Loucy (cell line): ENCODE results near the gene WWTR1.

Source experiments
- H2AFZ ChIP-seq: fragments of 200-600 bp; sonication (generic); 2 replicates; pipeline ENCODE4 v1.6.0; 2016; ENCODE audit warnings: antibody characterized with exemption, mild to moderate bottlenecking, low read length, moderate library complexity
- H3F3A ChIP-seq: fragments of 200-600 bp; 2 replicates; pipeline ENCODE4 v1.6.0; 2016; ENCODE audit warnings: antibody characterized with exemption, low read depth, mild to moderate bottlenecking
- H3K27me3 ChIP-seq: fragments of 200-600 bp; sonication (generic); 2 replicates; pipeline ENCODE4 v1.6.1; 2014; ENCODE audit warnings: low read length, mild to moderate bottlenecking; ENCODE audit not compliant: insufficient read depth, poor library complexity, severe bottlenecking
- H3K36me3 ChIP-seq: fragments of 200-600 bp; sonication (generic); 2 replicates; pipeline ENCODE4 v1.6.1; 2016; ENCODE audit warnings: low read length; ENCODE audit not compliant: insufficient read depth
- H3K4me1 ChIP-seq: fragments of 200-600 bp; sonication (generic); 2 replicates; pipeline ENCODE4 v1.5.1; 2014; ENCODE audit warnings: low read length, mild to moderate bottlenecking; ENCODE audit not compliant: insufficient read depth, poor library complexity, severe bottlenecking
- H3K4me2 ChIP-seq: fragments of 200-600 bp; sonication (generic); 2 replicates; pipeline ENCODE4 v1.6.0; 2014; ENCODE audit warnings: antibody characterized with exemption, low read length, low read depth, mild to moderate bottlenecking; ENCODE audit not compliant: poor library complexity, severe bottlenecking
- H3K4me3 ChIP-seq: fragments of 200-600 bp; sonication (generic); 2 replicates; pipeline ENCODE4 v1.5.1; 2014; ENCODE audit warnings: low read length, mild to moderate bottlenecking, mixed read lengths; ENCODE audit not compliant: poor library complexity, severe bottlenecking
- H3K79me2 ChIP-seq: fragments of 200-600 bp; sonication (generic); 2 replicates; pipeline ENCODE4 v1.6.1; 2014; ENCODE audit warnings: low read length; ENCODE audit not compliant: insufficient read depth
- H3K9ac ChIP-seq: fragments of 200-600 bp; sonication (generic); 2 replicates; pipeline ENCODE4 v1.6.0; 2014; ENCODE audit warnings: mild to moderate bottlenecking, low read depth, low read length, moderate library complexity; ENCODE audit not compliant: poor library complexity, severe bottlenecking
- H3K9me2 ChIP-seq: fragments of 200-600 bp; sonication (generic); replicated peaks from 2 replicates; pipeline ENCODE4 v1.6.1; 2016; ENCODE audit warnings: low read depth, low read length, mixed read lengths
- H3K9me3 ChIP-seq: fragments of 200-600 bp; sonication (generic); 2 replicates; pipeline ENCODE4 v1.6.1; 2014; ENCODE audit warnings: mild to moderate bottlenecking, antibody characterized with exemption, low read length, low read depth; ENCODE audit not compliant: insufficient read depth
- H4K20me1 ChIP-seq: fragments of 200-600 bp; sonication (generic); 2 replicates; pipeline ENCODE4 v1.6.0; 2014; ENCODE audit warnings: antibody characterized with exemption, low read length, mild to moderate bottlenecking; ENCODE audit not compliant: insufficient read depth, poor library complexity, severe bottlenecking
- CTCF ChIP-seq: fragments of 200-600 bp; sonication (generic); conservative IDR thresholded peaks from 2 replicates; pipeline ENCODE4 v1.5.1; 2014; ENCODE audit warnings: mild to moderate bottlenecking, antibody characterized with exemption, low read length
- EZH2phosphoT487 ChIP-seq: fragments of 200-600 bp; IDR thresholded peaks from 2 replicates; pipeline ENCODE4 v1.6.1; 2018; ENCODE audit warnings: antibody characterized with exemption, mild to moderate bottlenecking, moderate library complexity, borderline replicate concordance

WWTR1 gene

GRCh38 chr3:149579161-149579560 lies 78.7 kb downstream of the WWTR1 start:
- Histone ChIP-seq H3K36me3 (no peaks in the 10 kb centered on the region), H3K4me3 (no peak overlapping the region), H3K9me3 (no peaks in the 10 kb centered on the region), H3K9me2 (no peaks in the 10 kb centered on the region), H3F3A (0 out of 2 replicates have a peak, but pooled peaks cover 2% of the 10 kb centered on the region), H3K27me3 (no peaks in the 10 kb centered on the region), H3K4me1 (peaks cover 50% of the 10 kb centered on the region), H3K9ac (no peak overlapping the region), H3K79me2 (no peaks in the 10 kb centered on the region), H2AFZ (no peak overlapping the region), H3K4me2 (no peak overlapping the region), H4K20me1 (no peaks in the 10 kb centered on the region)
- TF ChIP-seq EZH2phosphoT487 (no peak), CTCF (no peak)

- H3K27me3 ChIP-seq = no peaks in the 10 kb centered on the region
- H2AFZ ChIP-seq = no peak overlapping the region
- H3K9ac ChIP-seq = no peak overlapping the region
- no peaks in the 10 kb centered on the region for H3K79me2 ChIP-seq
- TF ChIP-seq EZH2phosphoT487 (no peak), CTCF (no peak)
- H3K4me3 ChIP-seq = no peak overlapping the region
- H3K4me2 ChIP-seq = no peak overlapping the region
- peaks cover 50% of the 10 kb centered on the region for H3K4me1 ChIP-seq
- no peaks in the 10 kb centered on the region for H3K9me3 ChIP-seq
- H3K9me2 ChIP-seq = no peaks in the 10 kb centered on the region
- no peaks in the 10 kb centered on the region for H3K36me3 ChIP-seq
- 0 out of 2 replicates have a peak, but pooled peaks cover 2% of the 10 kb centered on the region for H3F3A ChIP-seq
- no peaks in the 10 kb centered on the region for H4K20me1 ChIP-seq
These were observed 80.0 kb downstream of the WWTR1 start for GRCh38 chr3:149577801-149578200.

- H3K9ac ChIP-seq = no peak overlapping the region
- H3F3A ChIP-seq = no peaks in the 10 kb centered on the region
- no peak overlapping the region for H2AFZ ChIP-seq
- H4K20me1 ChIP-seq = no peaks in the 10 kb centered on the region
- no peaks in the 10 kb centered on the region for H3K79me2 ChIP-seq
- H3K4me1 ChIP-seq = peaks cover 41% of the 10 kb centered on the region
- peak overlapping the region; percentile 10 for H3K4me2 ChIP-seq
- no peaks in the 10 kb centered on the region for H3K9me3 ChIP-seq
- no peak overlapping the region for H3K4me3 ChIP-seq
- TF ChIP-seq EZH2phosphoT487 = no peak
- no peak for TF ChIP-seq CTCF
- H3K9me2 ChIP-seq = no peaks in the 10 kb centered on the region
- no peaks in the 10 kb centered on the region for H3K36me3 ChIP-seq
- H3K27me3 ChIP-seq = no peaks in the 10 kb centered on the region
These were observed 81.8 kb downstream of the WWTR1 start for GRCh38 chr3:149575961-149576564.
